A549 (cell line): ENCODE measurements around the gene COPS3. TPM values are rescaled to one million over a fixed set of nuclear protein-coding genes. Genes with fewer than 3 reads are reported as not detected.
A peak's percentile ranks its signal among the peaks of the same experiment; 100 is the strongest.

Experiments used
- ATAC-seq, 2 experiments: fragments of 200-7000 bp in 1 of 2; fragments of >200 bp in 1 of 2; cut with Nextera tagmentation in 1 of 2; cut with Tn5 transposase in 1 of 2; 3 replicates each; pipeline versions ENCODE4 v1.8.0 to v1.9.1; 2018 to 2020; ENCODE audit warnings: mild to moderate bottlenecking in 1 of 2, moderate library complexity in 1 of 2
- CTCF ChIA-PET: fragments of 300-600 bp; sonication (Branson Sonifier 250); formaldehyde crosslinking; extraction: SDS; loops from one replicate; lab custom pipeline; 2021; ENCODE audit warnings: antibody characterized with exemption, inconsistent platforms; lab: Yijun Ruan, JAX
- POLR2A ChIA-PET: fragments of 350-600 bp; formaldehyde crosslinking; extraction: SDS; loops from one replicate; lab custom pipeline; 2021; ENCODE audit warnings: antibody characterized with exemption, inconsistent platforms; lab: Yijun Ruan, JAX
- DNase-seq, 2 experiments: peaks; one replicate each; pipeline versions ENCODE4 v3.0.0 to v3.0.0-alpha.2; 2011 to 2016; ENCODE audit warnings: low read depth in 1 of 2, low spot score in 1 of 2
- FAIRE-seq: peaks from 2 replicates; lab custom pipeline; 2011; peaks lifted over from hg19 to GRCh38; lab: Jason Lieb, UNC
- H3K27ac ChIP-seq, 2 experiments: fragments of >200 bp; sonication (Bioruptor Twin); formaldehyde crosslinking; 3 replicates each; pipeline ENCODE4 v1.5.1; 2016 to 2017
- H3K4me1 ChIP-seq: fragments of >200 bp; sonication (Bioruptor Twin); formaldehyde crosslinking; 3 replicates; pipeline ENCODE4 v1.6.1; 2016
- H3K4me2 ChIP-seq: fragments of >200 bp; sonication (Bioruptor Twin); formaldehyde crosslinking; 3 replicates; pipeline ENCODE4 v1.6.1; 2016
- H3K4me3 ChIP-seq: fragments of >200 bp; sonication (Bioruptor Twin); formaldehyde crosslinking; 3 replicates; pipeline ENCODE4 v1.5.1; 2016
- H3K9me3 ChIP-seq: fragments of >200 bp; sonication (Bioruptor Twin); formaldehyde crosslinking; 3 replicates; pipeline ENCODE4 v1.6.1; 2016
- BCL3 ChIP-seq: fragments of >200 bp; sonication (Bioruptor Twin); formaldehyde crosslinking; IDR thresholded peaks from 3 replicates; pipeline ENCODE4 v1.6.1; 2016
- BHLHE40 ChIP-seq: IDR thresholded peaks from 2 replicates; pipeline ENCODE4 v1.6.1; 2012; ENCODE audit warnings: low read depth, low read length, inconsistent platforms
- CEBPB ChIP-seq, 2 experiments: fragments of >200 bp in 1 of 2; sonication (Bioruptor Twin) in 1 of 2; formaldehyde crosslinking in 1 of 2; IDR thresholded peaks; 2 replicates each; pipeline ENCODE4 v1.6.1; 2012 to 2016
- CHD4 ChIP-seq: fragments of 200-600 bp; sonication (generic); IDR thresholded peaks from 2 replicates; pipeline ENCODE4 v1.6.1; 2016; ENCODE audit warnings: antibody characterized with exemption, mild to moderate bottlenecking, borderline replicate concordance
- FOSB ChIP-seq: fragments of 250-450 bp; sonication (Bioruptor Pico); IDR thresholded peaks from 2 replicates; pipeline ENCODE4 v1.5.0; 2020; ENCODE audit warnings: mild to moderate bottlenecking, moderate library complexity
- HDAC2 ChIP-seq: fragments of 200-600 bp; sonication (generic); IDR thresholded peaks from 2 replicates; pipeline ENCODE4 v1.6.1; 2016
- HOXA7 ChIP-seq: fragments of 250-450 bp; sonication (Bioruptor Pico); IDR thresholded peaks from 2 replicates; pipeline ENCODE4 v1.5.0; 2020; ENCODE audit warnings: mild to moderate bottlenecking, moderate library complexity
- HOXB5 ChIP-seq: fragments of 250-450 bp; sonication (Bioruptor Pico); IDR thresholded peaks from 2 replicates; pipeline ENCODE4 v1.5.0; 2020; ENCODE audit warnings: mild to moderate bottlenecking, moderate library complexity
- JUN ChIP-seq, 2 experiments: fragments of >200 bp; sonication (Bioruptor Twin); formaldehyde crosslinking; IDR thresholded peaks; 2 replicates in 1 of 2; 3 replicates in 1 of 2; pipeline ENCODE4 v1.6.1; 2016 to 2017
- MAFK ChIP-seq: fragments of 450-650 bp; IDR thresholded peaks from 2 replicates; pipeline ENCODE4 v1.6.1; 2014; ENCODE audit not compliant: partially characterized antibody
- MAX ChIP-seq: IDR thresholded peaks from 2 replicates; pipeline ENCODE4 v1.6.1; 2012
- NFE2L2 ChIP-seq: fragments of 150-350 bp; conservative IDR thresholded peaks from 2 replicates; pipeline ENCODE4 v1.6.1; 2014; ENCODE audit warnings: low read length
- NR3C1 ChIP-seq: fragments of >200 bp; sonication (Bioruptor Twin); formaldehyde crosslinking; IDR thresholded peaks from 3 replicates; pipeline ENCODE4 v1.6.1; 2017
- PHF8 ChIP-seq: fragments of 200-600 bp; sonication (generic); IDR thresholded peaks from 2 replicates; pipeline ENCODE4 v1.6.1; 2016; ENCODE audit warnings: low read depth, mild to moderate bottlenecking, antibody characterized with exemption, moderate library complexity, borderline replicate concordance
- RFX5 ChIP-seq: fragments of 450-650 bp; IDR thresholded peaks from 2 replicates; pipeline ENCODE4 v1.7.1; 2014; ENCODE audit warnings: antibody characterized with exemption, mild to moderate bottlenecking, moderate library complexity
- RNF2 ChIP-seq: fragments of 200-600 bp; sonication (generic); IDR thresholded peaks from 2 replicates; pipeline ENCODE4 v1.6.1; 2016; ENCODE audit warnings: low read depth, mild to moderate bottlenecking, antibody characterized with exemption, moderate library complexity, borderline replicate concordance
- TP53 ChIP-seq: fragments of 250-450 bp; sonication (Bioruptor Pico); IDR thresholded peaks from 2 replicates; pipeline ENCODE4 v1.5.0; 2021; ENCODE audit warnings: mild to moderate bottlenecking, moderate library complexity
- ZFP36 ChIP-seq: fragments of 450-650 bp; IDR thresholded peaks from 2 replicates; pipeline ENCODE4 v1.6.1; 2014; ENCODE audit warnings: borderline replicate concordance; ENCODE audit not compliant: partially characterized antibody
- WGBS: methylation state at CpG from one replicate; pipeline ENCODE4 v1.1.6; 2017; ENCODE audit errors: missing lambda C conversion rate; 5-methylcytosine and 5-hydroxymethylcytosine counted together
- polyA plus RNA-seq, 4 experiments: library from polyadenylated mRNA; depleted of rRNA in 3 of 4; stranded (reverse); fragments of >200 nt; fragmentation: RNase III in 1 of 4; extraction: RNeasy Plus Mini Kit Qiagen cat#74134 plus additional on column Dnase treatment in 1 of 4; gene quantifications; 2 replicates in 3 of 4; 3 replicates in 1 of 4; pipeline ENCODE4 v1.2.3, GENCODE V29; 2011 to 2017
- TF ChIP-seq, protein P1 (sequence below): fragments of 150-350 bp; IDR thresholded peaks from 2 replicates; pipeline ENCODE4 v1.6.1; 2014; ENCODE audit warnings: low read depth, mild to moderate bottlenecking, low read length
- TF ChIP-seq, protein P2 (sequence below): IDR thresholded peaks from 2 replicates; pipeline ENCODE4 v1.6.1; 2012

Gene COPS3
- polyA plus RNA-seq, 2 of the 4 experiments (the other 2 are of a cell fraction): 149 to 204 TPM

DNA sequence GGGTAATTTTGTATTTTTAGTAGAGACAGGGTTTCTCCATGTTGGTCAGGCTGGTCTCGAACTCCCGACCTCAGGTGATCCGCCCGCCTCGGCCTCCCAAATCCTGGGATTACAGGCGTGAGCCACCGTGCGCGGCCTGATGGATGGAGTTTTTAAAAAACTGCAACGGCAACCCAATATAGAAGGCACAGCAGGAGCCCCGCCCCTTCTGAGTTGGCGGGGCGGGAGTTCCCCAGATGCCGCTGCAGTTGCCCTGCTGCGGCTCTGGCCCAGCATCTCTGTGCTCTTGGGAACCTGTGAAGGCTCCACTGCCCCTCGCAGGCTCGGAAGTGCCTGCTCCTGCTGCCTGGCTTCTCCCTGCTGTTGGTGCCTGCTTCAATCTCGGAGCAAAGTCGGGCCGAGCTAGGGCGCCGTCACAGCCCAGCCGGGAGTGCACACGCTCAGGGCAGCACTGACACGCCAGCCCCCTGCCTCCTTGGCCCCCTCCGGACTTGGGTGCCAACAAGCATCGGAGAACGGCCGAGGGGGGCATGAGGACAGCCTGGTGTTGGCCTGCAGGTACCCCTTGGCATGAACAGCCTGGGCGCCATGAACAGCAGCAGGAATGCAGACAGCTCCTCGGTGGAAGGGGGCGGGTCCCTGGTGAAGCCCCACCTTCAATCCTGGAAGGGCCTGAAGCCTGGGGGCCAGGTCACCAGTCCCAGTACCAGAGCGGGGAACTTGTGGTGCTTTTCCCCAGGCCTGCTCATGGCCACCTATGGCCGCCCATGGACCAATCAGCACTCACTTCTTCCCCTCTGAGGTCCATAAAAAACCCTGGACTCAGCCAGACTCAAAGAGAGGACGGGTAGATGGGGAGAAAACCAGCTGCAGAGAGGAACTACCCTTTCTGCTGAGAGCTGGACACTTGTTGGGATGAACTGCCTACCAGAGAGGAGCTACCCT is 19.9 kb upstream of the COPS3 start (continued):
- peak; percentile 74 for TF ChIP-seq PHF8
- TF ChIP-seq HOXA7 (CRISPR knock-in tag): no peak
- peak; percentile 30 for TF ChIP-seq MAFK
- no peak; the same call in 2 of the 3 replicates for TF ChIP-seq BCL3
- no peak for TF ChIP-seq NFE2L2
- 0 out of 2 replicates have a peak, but pooled peaks have one; percentile 44 for TF ChIP-seq TP53 (CRISPR knock-in tag)
- TF ChIP-seq, all 56 proteins: peak for 13

- no peak overlapping the region for H3K4me2 ChIP-seq
- TF ChIP-seq CEBPB (IDR thresholded peaks at IDR 0.05) (0 out of 4 replicates have a peak, but pooled peaks of 1 of the 2 experiments have one; percentile 1), JUN (IDR thresholded peaks at IDR 0.05) (no peak), NR3C1 (no peak), RNF2 (no peak), CHD4 (no peak), FOSB (no peak)
- TF ChIP-seq, protein P1, sequence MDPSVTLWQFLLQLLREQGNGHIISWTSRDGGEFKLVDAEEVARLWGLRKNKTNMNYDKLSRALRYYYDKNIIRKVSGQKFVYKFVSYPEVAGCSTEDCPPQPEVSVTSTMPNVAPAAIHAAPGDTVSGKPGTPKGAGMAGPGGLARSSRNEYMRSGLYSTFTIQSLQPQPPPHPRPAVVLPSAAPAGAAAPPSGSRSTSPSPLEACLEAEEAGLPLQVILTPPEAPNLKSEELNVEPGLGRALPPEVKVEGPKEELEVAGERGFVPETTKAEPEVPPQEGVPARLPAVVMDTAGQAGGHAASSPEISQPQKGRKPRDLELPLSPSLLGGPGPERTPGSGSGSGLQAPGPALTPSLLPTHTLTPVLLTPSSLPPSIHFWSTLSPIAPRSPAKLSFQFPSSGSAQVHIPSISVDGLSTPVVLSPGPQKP: no peak
- TF ChIP-seq, protein P2, sequence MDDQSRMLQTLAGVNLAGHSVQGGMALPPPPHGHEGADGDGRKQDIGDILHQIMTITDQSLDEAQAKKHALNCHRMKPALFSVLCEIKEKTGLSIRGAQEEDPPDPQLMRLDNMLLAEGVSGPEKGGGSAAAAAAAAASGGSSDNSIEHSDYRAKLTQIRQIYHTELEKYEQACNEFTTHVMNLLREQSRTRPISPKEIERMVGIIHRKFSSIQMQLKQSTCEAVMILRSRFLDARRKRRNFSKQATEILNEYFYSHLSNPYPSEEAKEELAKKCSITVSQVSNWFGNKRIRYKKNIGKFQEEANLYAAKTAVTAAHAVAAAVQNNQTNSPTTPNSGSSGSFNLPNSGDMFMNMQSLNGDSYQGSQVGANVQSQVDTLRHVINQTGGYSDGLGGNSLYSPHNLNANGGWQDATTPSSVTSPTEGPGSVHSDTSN: no peak
- TF ChIP-seq, all 56 proteins: peak for 1
- POLR2A ChIA-PET: interaction anchor here (1.1 kb wide), 1 partner anchor 17 kb away, joined by 3 read pairs; the partner anchor contains the start of gene COPS3
- CTCF ChIA-PET: interaction anchor here (1.1 kb wide), 1 partner anchor 10 kb away, joined by 6 read pairs; no protein-coding TSS in a partner anchor
- Histone ChIP-seq H3K9me3 (no peaks in the 10 kb centered on the region), H3K27ac (no peak overlapping the region), H3K4me3 (no peak overlapping the region), H3K4me1 (peaks cover 27% of the 10 kb centered on the region; the same call in 2 of the 3 replicates)
- FAIRE-seq: no peak
- WGBS: 55% methylated on average over 3 of the region's 3 CpGs
- no peak for DNase-seq
- no peak for ATAC-seq
Observed at GRCh38 chr17:17298108-17298507, 17.1 kb upstream of the COPS3 start.

DNA sequence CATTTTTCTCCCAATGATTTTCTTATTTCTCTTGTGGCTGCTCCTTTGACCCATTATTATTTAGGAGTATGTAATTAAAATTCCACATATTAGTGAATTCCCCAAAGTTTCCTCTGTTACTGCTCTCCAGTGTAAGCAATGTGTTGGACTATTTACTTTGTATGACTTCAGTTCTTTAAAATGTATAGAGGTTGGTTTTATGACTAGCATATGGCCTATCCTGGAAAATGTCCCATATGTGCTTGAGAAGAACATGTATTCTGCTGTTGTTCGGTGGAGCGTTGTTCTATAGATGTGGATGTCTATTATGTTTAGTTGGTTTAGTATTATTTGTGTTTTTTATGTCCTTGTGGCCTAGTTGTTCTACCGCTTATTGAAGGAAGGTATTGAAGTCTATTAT is 16.2 kb upstream of the COPS3 start:
- WGBS: 90% methylated on average over 3 of the region's 3 CpGs
- Histone ChIP-seq H3K27ac (no peak overlapping the region), H3K4me1 (peaks cover 21% of the 10 kb centered on the region; the same call in 2 of the 3 replicates), H3K9me3 (no peaks in the 10 kb centered on the region), H3K4me3 (no peak overlapping the region), H3K4me2 (no peak overlapping the region)
- TF ChIP-seq CEBPB (IDR thresholded peaks at IDR 0.05) (no peak), JUN (IDR thresholded peaks at IDR 0.05) (no peak), RFX5 (no peak), FOSB (no peak), NFE2L2 (no peak), HDAC2 (no peak), HOXB5 (CRISPR knock-in tag) (no peak), ZFP36 (no peak), RNF2 (no peak), BHLHE40 (no peak), MAX (no peak), MAFK (no peak)
- TF ChIP-seq, protein P1: no peak
- FAIRE-seq (peak; percentile 13), DNase-seq (no peak), ATAC-seq (no peak)
- ChIA-PET POLR2A (interaction anchor here (1.1 kb wide), 1 partner anchor 16 kb away, joined by 3 read pairs; the partner anchor contains the start of gene COPS3), CTCF (interaction anchor here (1.1 kb wide), 1 partner anchor 9 kb away, joined by 6 read pairs; no protein-coding TSS in a partner anchor)
